ENCODE data around the gene SMURF1.

SMURF1 gene

DNA sequence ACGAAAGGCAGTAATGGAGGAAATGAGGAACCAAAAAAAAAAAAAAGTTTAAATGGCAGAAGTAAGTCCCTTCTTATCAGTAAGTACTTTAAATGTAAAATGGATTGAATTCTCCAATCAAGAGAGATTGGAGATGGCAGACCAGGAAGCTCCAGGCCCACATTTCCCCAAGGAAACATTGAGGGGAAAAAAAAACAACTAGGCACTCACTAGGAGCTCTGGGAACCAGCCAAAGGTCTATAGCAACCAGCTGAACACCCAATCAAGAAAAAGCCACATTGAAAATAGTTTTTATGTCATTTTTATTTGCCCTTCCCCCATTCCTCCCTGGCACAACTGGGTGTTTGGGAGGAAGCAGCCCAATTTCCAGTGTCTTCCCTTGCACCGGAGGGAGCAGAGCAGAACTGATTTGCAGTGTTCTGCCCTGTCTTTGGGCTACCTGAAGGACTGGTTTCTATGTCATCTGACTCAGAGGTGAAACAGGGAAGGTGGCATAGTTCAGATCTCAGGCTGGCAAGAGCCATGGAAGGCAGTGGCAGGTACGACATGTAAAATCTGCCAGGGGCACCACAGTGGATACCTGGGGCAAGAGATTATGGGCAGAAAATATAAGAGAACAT, 121.9 kb downstream of the SMURF1 start:
- POLR2A ChIA-PET (ENCODE audit: low non-redundant PET), result no interaction called here
- DNase-seq (ENCODE audit: low spot score), result no peak
- TF ChIP-seq, protein P1, sequence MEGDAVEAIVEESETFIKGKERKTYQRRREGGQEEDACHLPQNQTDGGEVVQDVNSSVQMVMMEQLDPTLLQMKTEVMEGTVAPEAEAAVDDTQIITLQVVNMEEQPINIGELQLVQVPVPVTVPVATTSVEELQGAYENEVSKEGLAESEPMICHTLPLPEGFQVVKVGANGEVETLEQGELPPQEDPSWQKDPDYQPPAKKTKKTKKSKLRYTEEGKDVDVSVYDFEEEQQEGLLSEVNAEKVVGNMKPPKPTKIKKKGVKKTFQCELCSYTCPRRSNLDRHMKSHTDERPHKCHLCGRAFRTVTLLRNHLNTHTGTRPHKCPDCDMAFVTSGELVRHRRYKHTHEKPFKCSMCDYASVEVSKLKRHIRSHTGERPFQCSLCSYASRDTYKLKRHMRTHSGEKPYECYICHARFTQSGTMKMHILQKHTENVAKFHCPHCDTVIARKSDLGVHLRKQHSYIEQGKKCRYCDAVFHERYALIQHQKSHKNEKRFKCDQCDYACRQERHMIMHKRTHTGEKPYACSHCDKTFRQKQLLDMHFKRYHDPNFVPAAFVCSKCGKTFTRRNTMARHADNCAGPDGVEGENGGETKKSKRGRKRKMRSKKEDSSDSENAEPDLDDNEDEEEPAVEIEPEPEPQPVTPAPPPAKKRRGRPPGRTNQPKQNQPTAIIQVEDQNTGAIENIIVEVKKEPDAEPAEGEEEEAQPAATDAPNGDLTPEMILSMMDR (conservative IDR thresholded peaks at IDR 0.05; ENCODE audit: low read depth), result no peak
- H3K27ac ChIP-seq, result no peak overlapping the region
- CTCF ChIA-PET, result interaction anchor here (0.6 kb wide), 1 partner anchor 13 kb away, joined by 4 read pairs; no protein-coding TSS in a partner anchor

DNA sequence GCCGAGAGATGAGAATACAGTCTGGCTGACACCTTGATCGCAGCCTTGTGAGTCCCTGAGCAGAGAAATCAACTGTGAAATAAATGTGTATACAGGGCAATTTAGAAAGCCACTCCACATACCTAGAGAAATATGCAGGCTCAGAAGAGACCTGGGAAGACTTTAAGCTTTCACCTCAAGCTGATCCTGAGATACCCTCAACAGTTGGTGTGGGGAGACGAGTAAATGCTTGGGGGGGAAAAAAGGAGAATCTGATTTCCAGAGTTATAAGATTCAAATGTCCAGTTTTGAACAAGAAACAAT, 123.5 kb downstream of the SMURF1 start:
- no peak overlapping the region for H3K27ac ChIP-seq
- no peak for DNase-seq (ENCODE audit: low spot score)
- ChIA-PET CTCF (no interaction called here), POLR2A (ENCODE audit: low non-redundant PET) (no interaction called here)
- TF ChIP-seq, protein P1 (conservative IDR thresholded peaks at IDR 0.05; ENCODE audit: low read depth), result no peak

DNA sequence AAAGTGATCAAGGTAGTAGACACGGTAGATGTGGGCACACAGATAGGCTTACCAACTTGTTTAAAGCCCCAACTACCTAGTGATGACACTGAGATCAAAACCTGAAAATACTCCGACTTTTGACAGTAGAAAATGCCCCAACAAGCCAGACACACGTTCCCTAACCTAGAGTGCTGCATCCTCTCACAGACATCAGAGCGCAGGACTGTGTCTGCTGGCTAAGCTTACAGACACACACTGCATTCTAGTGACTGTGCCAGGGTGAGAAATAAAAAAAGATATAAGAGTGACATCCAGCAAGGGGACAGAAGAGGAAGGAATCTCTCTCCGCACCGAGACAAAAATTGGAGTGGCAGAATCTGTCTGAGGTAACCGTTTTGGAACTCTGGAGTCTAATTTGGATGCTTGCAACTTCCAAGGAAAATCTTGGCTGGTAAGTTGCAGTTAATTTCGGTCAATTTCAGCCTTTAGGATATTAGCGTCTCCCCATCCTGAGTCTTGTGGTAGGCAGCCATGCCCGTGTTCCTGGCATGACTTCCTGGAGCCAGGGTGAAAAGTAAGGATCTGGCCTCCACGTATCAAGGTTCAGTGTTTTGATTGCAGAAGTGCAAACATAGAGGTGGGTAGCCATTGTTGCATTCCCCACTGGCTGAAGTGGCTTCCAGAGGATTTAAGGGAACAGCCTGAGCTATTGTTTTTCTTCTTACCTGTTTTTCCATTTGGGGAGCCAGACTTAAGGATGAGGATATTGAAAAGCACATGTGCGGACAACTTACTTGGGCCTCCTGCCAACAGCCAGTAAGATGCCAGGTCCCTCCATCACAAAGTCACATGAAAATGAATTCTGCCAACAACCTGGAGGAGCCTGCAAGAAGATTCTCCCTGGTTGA, 124.1 kb downstream of the SMURF1 start:
- POLR2A ChIA-PET (ENCODE audit: low non-redundant PET), result no interaction called here
- DNase-seq (ENCODE audit: low spot score), result no peak
- H3K27ac ChIP-seq, result no peak overlapping the region
- TF ChIP-seq, protein P1 (conservative IDR thresholded peaks at IDR 0.05; ENCODE audit: low read depth), result no peak
- CTCF ChIA-PET, result interaction anchor here (1.0 kb wide), 1 partner anchor 56 kb away, joined by 8 read pairs; no protein-coding TSS in a partner anchor

DNA sequence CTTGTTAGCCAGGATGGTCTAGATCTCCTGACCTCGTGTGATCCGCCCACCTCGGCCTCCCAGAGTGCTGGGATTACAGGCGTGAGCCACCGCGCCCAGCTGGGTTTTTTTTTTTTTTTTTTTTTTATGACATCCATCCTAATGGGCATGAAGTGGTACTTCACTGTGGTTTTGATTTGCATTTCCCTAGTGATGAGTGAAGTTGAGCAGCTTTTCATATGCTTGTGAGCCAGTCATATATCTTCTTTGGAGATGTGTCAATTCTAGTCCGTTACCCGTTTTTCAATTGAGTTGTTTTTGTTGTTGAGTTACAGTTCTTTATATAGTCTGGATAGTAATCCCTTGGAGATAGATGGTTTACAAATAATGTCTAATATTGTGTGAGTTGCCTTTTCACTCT, 127.7 kb downstream of the SMURF1 start:
- TF ChIP-seq, protein P1 (conservative IDR thresholded peaks at IDR 0.05; ENCODE audit: low read depth), result no peak
- H3K27ac ChIP-seq, result no peak overlapping the region
- ChIA-PET CTCF (no interaction called here), POLR2A (ENCODE audit: low non-redundant PET) (no interaction called here)
- no peak for DNase-seq (ENCODE audit: low spot score)

DNA sequence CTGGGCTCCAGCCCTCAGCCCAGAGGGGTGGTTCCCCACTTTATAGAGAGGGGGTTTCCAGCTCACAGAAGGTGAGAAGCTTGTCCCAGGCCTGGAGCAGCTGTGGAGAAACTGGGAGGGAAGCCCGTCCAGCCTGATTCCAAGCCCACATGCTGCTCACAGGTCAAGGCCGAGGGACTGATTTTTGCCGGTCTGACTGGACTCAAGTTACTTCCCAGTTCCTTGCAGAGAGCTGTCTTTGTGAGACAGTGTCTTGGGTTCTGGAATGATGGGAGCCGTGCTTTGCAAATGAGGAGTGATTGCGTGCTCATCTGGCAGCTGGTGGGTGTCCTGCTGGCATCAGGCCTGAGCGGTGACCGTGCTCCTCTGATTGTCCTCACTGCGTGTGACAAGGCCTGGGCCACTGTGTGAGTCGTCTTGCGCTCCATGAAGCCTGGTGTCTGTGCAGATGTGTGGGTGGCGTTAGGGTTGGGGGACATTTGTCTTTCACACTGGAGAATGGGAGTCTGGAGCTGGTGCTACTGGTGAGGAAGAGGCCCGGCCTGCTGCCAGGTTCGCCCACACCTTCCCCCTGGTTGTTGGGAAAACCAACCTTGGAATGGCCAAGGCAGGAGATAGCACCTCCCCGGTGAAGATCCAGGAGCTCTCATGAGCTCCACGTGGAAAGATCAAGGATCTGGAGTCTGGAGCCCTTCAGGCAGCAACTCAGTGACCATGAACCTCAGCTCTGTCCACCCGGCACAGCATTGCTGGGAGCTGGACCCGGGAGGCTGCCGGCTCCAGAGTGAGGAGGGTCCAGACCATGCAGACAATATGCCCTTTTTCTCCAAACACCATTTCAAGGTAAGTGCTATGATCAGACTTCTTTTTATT, 129.6 kb downstream of the SMURF1 start:
- no peak for DNase-seq (ENCODE audit: low spot score)
- TF ChIP-seq, protein P1 (conservative IDR thresholded peaks at IDR 0.05; ENCODE audit: low read depth), result no peak
- ChIA-PET POLR2A (ENCODE audit: low non-redundant PET) (no interaction called here), CTCF (interaction anchor here (0.6 kb wide), 2 partner anchors 22 to 276 kb away, joined by 6 to 7 read pairs; no protein-coding TSS in a partner anchor)
- H3K27ac ChIP-seq, result no peak overlapping the region; the same call in 1 of the 2 replicates
